Transverse colon (tissue), 3 donors: ENCODE results near the gene DCTN5.

Source experiments
- EP300 ChIP-seq: sonication (generic); formaldehyde crosslinking; IDR thresholded peaks from one replicate; pipeline ENCODE4 v1.6.1; 2017; ENCODE audit warnings: antibody characterized with exemption, low read depth
- POLR2A ChIP-seq: fragments of 450-650 bp; IDR thresholded peaks from one replicate; pipeline ENCODE4 v1.6.1; 2016; ENCODE audit warnings: antibody characterized with exemption, mild to moderate bottlenecking, moderate library complexity
- TF ChIP-seq, protein P1 (sequence below), 5 experiments: fragments of 200-600 bp in 3 of 5; fragments of 450-650 bp in 2 of 5; sonication (generic) in 3 of 5; IDR thresholded peaks; 1 replicate in 2 of 5; 2 replicates in 3 of 5; pipeline ENCODE4 v1.5.1; 2016 to 2017; ENCODE audit warnings: antibody characterized with exemption in 5 of 5, inconsistent platforms in 3 of 5, mild to moderate bottlenecking in 2 of 5, moderate library complexity in 1 of 5

DNA sequence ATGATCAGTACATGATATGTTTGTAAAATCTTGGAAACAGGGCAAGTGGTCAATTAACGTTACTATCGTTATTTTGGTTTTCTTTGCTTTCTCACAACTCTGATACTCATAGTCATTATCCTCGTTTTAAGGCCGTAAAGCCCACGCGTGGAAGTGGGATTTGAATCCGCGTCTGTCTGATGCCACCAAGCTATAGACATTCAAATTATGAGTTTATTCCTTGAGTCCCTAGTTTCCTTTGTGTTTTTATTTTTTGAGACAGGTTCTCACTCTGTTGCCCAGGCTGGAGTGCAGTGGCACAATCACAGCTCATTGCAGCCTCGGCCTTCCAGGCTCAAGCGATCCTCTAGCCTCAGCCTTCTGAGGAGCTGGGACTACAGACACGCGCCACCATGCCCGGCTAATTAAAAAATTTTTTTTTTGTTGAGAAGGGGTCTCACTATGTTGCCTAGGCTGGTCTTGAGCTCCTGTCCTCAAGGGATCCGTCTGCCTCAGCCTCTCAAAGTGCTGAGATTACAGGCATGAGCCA, 1.0 kb downstream of the DCTN5 start:
- no peak for TF ChIP-seq EP300
- TF ChIP-seq, protein P1, sequence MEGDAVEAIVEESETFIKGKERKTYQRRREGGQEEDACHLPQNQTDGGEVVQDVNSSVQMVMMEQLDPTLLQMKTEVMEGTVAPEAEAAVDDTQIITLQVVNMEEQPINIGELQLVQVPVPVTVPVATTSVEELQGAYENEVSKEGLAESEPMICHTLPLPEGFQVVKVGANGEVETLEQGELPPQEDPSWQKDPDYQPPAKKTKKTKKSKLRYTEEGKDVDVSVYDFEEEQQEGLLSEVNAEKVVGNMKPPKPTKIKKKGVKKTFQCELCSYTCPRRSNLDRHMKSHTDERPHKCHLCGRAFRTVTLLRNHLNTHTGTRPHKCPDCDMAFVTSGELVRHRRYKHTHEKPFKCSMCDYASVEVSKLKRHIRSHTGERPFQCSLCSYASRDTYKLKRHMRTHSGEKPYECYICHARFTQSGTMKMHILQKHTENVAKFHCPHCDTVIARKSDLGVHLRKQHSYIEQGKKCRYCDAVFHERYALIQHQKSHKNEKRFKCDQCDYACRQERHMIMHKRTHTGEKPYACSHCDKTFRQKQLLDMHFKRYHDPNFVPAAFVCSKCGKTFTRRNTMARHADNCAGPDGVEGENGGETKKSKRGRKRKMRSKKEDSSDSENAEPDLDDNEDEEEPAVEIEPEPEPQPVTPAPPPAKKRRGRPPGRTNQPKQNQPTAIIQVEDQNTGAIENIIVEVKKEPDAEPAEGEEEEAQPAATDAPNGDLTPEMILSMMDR (IDR thresholded peaks at IDR 0.05) = no peak
- no peak for TF ChIP-seq POLR2A
